GM23338 (cell line): ENCODE measurements around the gene ATG7.

ENCODE experiments used
- CREB1 ChIP-seq: fragments of 250-450 bp; sonication (Bioruptor Pico); IDR thresholded peaks from 2 replicates; pipeline ENCODE4 v1.5.0; 2020; ENCODE audit warnings: low read depth, mild to moderate bottlenecking, moderate library complexity
- ETS1 ChIP-seq: IDR thresholded peaks from 2 replicates; pipeline ENCODE4 v1.6.1; 2016; ENCODE audit warnings: antibody characterized with exemption
- EZH2 ChIP-seq: fragments of 200-600 bp; sonication (generic); IDR thresholded peaks from one replicate; pipeline ENCODE4 v1.8.0; 2017; ENCODE audit warnings: antibody characterized with exemption, mild to moderate bottlenecking, low read depth; ENCODE audit not compliant: unreplicated experiment
- EZH2phosphoT487 ChIP-seq: fragments of 200-600 bp; sonication (generic); IDR thresholded peaks from one replicate; pipeline ENCODE4 v1.8.1; 2018; ENCODE audit warnings: antibody characterized with exemption; ENCODE audit not compliant: unreplicated experiment
- JUNB ChIP-seq: IDR thresholded peaks from one replicate; pipeline ENCODE4 v1.6.1; 2016; ENCODE audit warnings: antibody characterized with exemption; ENCODE audit not compliant: unreplicated experiment
- POLR2AphosphoS5 ChIP-seq: IDR thresholded peaks from 2 replicates; pipeline ENCODE4 v1.6.1; 2016; ENCODE audit warnings: antibody characterized with exemption, low read depth
- STAT1 ChIP-seq: IDR thresholded peaks from one replicate; pipeline ENCODE4 v1.6.1; 2016; ENCODE audit warnings: antibody characterized with exemption; ENCODE audit not compliant: unreplicated experiment
- ZNF114 ChIP-seq: fragments of 250-450 bp; sonication (Bioruptor Pico); IDR thresholded peaks from 2 replicates; pipeline ENCODE4 v1.5.0; 2020; ENCODE audit warnings: mild to moderate bottlenecking, moderate library complexity
- TF ChIP-seq, protein P1 (sequence below), 2 experiments: fragments of 200-600 bp in 1 of 2; sonication (generic) in 1 of 2; conservative IDR thresholded peaks; 2 replicates each; pipeline versions ENCODE4 v1.5.1 to v1.6.1; 2016 to 2017; ENCODE audit warnings: antibody characterized with exemption in 2 of 2, low read depth in 2 of 2, mild to moderate bottlenecking in 2 of 2, moderate library complexity in 1 of 2
- TF ChIP-seq, protein P2 (sequence below): IDR thresholded peaks from one replicate; pipeline ENCODE4 v1.6.1; 2018; ENCODE audit warnings: antibody characterized with exemption; ENCODE audit not compliant: unreplicated experiment

DNA sequence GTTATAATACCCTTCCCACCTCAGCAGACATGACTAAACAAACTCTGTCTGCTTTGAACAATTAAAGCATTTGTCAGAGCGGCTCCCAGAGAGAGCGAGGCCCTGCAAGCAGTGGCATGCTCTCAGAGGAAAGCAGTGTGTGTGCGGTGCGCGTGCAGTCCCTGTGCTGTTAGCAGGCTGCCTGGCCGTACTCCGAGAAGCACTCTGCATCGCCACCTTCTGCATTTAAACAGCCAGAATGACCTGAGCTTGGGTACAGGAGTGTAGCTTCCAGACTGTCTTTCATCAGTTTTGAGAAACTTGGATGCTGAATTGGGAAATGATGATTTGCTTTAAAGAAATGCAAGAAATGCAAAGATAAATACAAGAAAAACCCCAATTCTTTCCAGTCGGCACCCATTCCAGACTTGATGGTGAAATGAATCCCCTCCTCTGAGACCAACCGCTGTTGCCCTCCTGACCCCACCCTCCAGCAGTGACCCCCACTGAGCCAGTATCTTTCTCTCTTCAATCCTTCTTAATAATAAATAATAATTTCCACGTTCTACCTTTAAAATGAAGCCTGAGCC is 258.0 kb downstream of the ATG7 start:
- TF ChIP-seq, protein P1, sequence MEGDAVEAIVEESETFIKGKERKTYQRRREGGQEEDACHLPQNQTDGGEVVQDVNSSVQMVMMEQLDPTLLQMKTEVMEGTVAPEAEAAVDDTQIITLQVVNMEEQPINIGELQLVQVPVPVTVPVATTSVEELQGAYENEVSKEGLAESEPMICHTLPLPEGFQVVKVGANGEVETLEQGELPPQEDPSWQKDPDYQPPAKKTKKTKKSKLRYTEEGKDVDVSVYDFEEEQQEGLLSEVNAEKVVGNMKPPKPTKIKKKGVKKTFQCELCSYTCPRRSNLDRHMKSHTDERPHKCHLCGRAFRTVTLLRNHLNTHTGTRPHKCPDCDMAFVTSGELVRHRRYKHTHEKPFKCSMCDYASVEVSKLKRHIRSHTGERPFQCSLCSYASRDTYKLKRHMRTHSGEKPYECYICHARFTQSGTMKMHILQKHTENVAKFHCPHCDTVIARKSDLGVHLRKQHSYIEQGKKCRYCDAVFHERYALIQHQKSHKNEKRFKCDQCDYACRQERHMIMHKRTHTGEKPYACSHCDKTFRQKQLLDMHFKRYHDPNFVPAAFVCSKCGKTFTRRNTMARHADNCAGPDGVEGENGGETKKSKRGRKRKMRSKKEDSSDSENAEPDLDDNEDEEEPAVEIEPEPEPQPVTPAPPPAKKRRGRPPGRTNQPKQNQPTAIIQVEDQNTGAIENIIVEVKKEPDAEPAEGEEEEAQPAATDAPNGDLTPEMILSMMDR (conservative IDR thresholded peaks at IDR 0.05; ENCODE audit: low read depth in 2 of 2): peak in 1 of 2 experiments; percentile 32; a peak in 2 of 4 replicates
- TF ChIP-seq EZH2phosphoT487: no peak
- TF ChIP-seq, protein P2, sequence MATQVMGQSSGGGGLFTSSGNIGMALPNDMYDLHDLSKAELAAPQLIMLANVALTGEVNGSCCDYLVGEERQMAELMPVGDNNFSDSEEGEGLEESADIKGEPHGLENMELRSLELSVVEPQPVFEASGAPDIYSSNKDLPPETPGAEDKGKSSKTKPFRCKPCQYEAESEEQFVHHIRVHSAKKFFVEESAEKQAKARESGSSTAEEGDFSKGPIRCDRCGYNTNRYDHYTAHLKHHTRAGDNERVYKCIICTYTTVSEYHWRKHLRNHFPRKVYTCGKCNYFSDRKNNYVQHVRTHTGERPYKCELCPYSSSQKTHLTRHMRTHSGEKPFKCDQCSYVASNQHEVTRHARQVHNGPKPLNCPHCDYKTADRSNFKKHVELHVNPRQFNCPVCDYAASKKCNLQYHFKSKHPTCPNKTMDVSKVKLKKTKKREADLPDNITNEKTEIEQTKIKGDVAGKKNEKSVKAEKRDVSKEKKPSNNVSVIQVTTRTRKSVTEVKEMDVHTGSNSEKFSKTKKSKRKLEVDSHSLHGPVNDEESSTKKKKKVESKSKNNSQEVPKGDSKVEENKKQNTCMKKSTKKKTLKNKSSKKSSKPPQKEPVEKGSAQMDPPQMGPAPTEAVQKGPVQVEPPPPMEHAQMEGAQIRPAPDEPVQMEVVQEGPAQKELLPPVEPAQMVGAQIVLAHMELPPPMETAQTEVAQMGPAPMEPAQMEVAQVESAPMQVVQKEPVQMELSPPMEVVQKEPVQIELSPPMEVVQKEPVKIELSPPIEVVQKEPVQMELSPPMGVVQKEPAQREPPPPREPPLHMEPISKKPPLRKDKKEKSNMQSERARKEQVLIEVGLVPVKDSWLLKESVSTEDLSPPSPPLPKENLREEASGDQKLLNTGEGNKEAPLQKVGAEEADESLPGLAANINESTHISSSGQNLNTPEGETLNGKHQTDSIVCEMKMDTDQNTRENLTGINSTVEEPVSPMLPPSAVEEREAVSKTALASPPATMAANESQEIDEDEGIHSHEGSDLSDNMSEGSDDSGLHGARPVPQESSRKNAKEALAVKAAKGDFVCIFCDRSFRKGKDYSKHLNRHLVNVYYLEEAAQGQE: no peak
- TF ChIP-seq EZH2: no peak
- no peak for TF ChIP-seq POLR2AphosphoS5
- TF ChIP-seq CREB1 (CRISPR knock-in tag): no peak
- TF ChIP-seq STAT1: no peak
- no peak for TF ChIP-seq ETS1
- no peak for TF ChIP-seq JUNB
- TF ChIP-seq ZNF114: no peak
